GM19397 (cell line): ENCODE measurements around the gene UTP4.
A peak's percentile ranks its signal among the peaks of the same experiment; 100 is the strongest.

Experiments
- ATAC-seq: cut with Tn5 transposase; IDR thresholded peaks from one replicate; pipeline ENCODE4 v1.9.1; 2021; ENCODE audit warnings: mild to moderate bottlenecking, moderate library complexity; ENCODE audit not compliant: unreplicated experiment

Gene UTP4

GRCh38 chr16:69132424-69133252, at the start of gene UTP4, which contains the start of gene CHTF8:
Gene UTP4 (plus strand): TSS chr16:69132649. CDS start chr16:69133460, 811 bp downstream.
Gene CHTF8 (minus strand): TSS chr16:69132588. CDS start chr16:69121458, 11,130 bp downstream.
- peak; percentile 94 for ATAC-seq

- ATAC-seq, result no peak
Observed at GRCh38 chr16:69083306-69083941, 49.0 kb upstream of the UTP4 start.

- ATAC-seq, result no peak
Observed at GRCh38 chr16:69084289-69084688, 48.2 kb upstream of the UTP4 start.

- no peak for ATAC-seq
Observed at GRCh38 chr16:69085032-69085695, 47.3 kb upstream of the UTP4 start.

- ATAC-seq, result no peak
Observed at GRCh38 chr16:69087161-69087581, 45.3 kb upstream of the UTP4 start.

- ATAC-seq, result no peak
Observed at GRCh38 chr16:69088684-69089083, 43.8 kb upstream of the UTP4 start.

GRCh38 chr16:69089091-69089910, 43.1 kb upstream of the UTP4 start:
- no peak for ATAC-seq

GRCh38 chr16:69093974-69094373, 38.5 kb upstream of the UTP4 start:
- ATAC-seq, result no peak

GRCh38 chr16:69094501-69094900, 37.9 kb upstream of the UTP4 start:
- no peak for ATAC-seq

- ATAC-seq, result no peak
Observed at GRCh38 chr16:69095193-69095592, 37.3 kb upstream of the UTP4 start.

GRCh38 chr16:69100071-69100691, 32.3 kb upstream of the UTP4 start:
- ATAC-seq, result no peak

GRCh38 chr16:69105501-69106361, 26.7 kb upstream of the UTP4 start, which contains the start of gene HAS3:
Gene HAS3 (plus strand): TSS chr16:69105653. CDS start chr16:69109396, 3,743 bp downstream.
- ATAC-seq, result no peak

- ATAC-seq, result no peak
Observed at GRCh38 chr16:69106491-69107315, 25.7 kb upstream of the UTP4 start.

GRCh38 chr16:69107316-69107962, 25.0 kb upstream of the UTP4 start:
- ATAC-seq, result no peak

- ATAC-seq, result no peak
Observed at GRCh38 chr16:69108064-69108904, 24.2 kb upstream of the UTP4 start.

GRCh38 chr16:69108905-69109252, 23.6 kb upstream of the UTP4 start:
- no peak for ATAC-seq
